Stimulated activated CD4-positive, alpha-beta T cell treated with anti-CD3 and anti-CD28 coated beads, Interleukin-12 subunit alpha, Interleukin-12 subunit beta, amount 100 ng/mL, for 48 hours (primary cell): ENCODE results near the gene MBD3L3.
A peak's percentile ranks its signal among the peaks of the same experiment; 100 is the strongest.
"Not testable (repeated sequence)": the region's sequence is repeated elsewhere in the genome, so short reads cannot be mapped to it uniquely, and the experiment has no call there.

ENCODE experiments used
- DNase-seq, 3 donors: peaks; one replicate each; pipeline ENCODE4 v3.0.0-alpha.2; 2020; ENCODE audit warnings: low read depth in 2 of 3, low spot score in 1 of 3

Gene MBD3L3

DNA sequence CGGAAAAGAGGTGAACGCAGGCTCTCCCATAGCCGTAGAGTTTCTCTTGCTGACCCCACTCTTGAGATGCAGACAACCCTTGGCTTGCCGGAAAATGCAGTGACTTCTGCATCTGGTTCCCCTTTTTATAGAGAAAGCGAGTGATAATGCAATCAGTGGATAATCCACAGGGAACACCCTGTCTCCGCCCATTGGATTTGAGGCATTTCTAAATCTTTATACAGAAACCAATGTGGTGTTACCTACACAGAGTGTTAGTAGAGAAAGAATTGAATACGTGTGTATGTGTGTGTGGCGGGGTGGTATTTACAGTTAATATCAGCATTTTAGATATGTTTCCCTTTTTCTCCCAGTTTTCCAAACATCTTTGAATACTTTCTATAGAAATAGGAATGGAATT, at the start of gene MBD3L3:
Gene MBD3L3, minus strand, starts transcription at position 101 of the 400 bp plus-strand sequence. Its CDS starts 71 bp downstream, at position 30.
- DNase-seq = not testable (repeated sequence)

DNA sequence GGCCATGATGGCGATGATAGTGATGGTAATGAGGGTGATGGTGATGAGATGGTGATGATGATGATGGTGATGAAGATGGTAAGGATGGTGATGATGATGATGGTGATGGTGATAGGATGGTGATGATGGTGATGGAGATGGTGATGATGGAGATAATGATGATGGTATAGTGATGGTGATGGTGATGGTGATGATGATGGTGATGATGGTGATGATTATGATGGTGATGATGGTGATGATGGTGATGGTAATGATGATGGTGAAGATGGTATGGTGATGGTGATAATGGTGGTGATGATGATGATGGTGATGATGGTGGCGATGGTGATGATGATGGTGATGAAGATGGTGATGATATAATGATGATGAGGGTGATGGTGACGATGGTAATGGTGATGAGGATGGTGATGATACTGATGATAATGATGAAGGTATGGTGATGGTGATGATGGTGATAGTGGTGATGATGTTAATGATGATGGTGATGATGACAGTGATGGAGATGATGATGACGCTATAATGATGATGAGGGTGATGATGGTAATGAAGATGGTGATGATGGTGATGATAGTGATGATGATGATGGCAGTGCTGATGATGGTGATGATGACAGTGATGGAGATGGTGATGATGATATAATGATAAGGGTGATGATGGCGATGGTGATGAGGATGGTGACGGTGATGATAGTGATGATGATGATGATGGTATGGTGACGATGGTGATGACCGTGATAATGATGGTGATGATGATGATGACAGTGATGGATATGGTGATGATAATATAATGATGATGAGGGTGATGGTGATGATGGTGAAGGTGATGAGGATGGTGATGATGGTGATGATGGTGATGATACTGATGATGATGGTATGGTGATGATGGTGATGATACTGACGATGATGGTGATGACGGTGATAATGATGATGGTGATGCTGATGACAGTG, 48.5 kb upstream of the MBD3L3 start:
- DNase-seq = no peak

DNA sequence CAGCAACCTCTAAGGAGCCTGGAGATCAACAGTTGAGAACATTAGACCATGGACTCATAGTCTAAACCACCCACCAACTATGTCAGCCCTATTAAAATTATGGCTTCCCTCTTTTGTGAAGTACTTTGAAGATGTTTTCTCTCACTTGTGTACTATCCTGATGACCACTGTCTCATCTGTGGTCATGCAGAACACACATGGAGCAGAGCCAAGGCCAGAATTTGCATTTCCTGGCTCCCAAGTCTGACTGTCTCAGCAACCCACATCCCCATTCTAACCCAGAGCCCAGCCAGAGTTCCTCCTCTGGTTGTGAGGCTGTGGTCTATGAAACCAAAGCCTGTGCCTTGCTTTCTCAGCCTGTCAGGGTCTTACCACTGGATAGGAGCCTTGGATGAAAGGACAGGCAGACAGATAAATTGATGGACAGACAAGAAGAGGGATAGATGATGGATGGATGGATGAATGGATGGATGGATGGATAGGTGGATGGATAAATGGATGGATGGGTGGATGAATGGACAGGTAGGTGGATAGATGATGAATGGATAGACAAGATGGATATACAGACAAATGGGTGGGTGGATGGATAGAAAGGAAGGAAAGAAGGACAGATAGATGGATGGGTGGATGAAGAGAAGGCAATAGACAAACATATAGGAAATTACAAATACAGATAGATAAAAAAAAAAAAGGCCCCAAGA, 46.4 kb upstream of the MBD3L3 start:
- DNase-seq = no peak

DNA sequence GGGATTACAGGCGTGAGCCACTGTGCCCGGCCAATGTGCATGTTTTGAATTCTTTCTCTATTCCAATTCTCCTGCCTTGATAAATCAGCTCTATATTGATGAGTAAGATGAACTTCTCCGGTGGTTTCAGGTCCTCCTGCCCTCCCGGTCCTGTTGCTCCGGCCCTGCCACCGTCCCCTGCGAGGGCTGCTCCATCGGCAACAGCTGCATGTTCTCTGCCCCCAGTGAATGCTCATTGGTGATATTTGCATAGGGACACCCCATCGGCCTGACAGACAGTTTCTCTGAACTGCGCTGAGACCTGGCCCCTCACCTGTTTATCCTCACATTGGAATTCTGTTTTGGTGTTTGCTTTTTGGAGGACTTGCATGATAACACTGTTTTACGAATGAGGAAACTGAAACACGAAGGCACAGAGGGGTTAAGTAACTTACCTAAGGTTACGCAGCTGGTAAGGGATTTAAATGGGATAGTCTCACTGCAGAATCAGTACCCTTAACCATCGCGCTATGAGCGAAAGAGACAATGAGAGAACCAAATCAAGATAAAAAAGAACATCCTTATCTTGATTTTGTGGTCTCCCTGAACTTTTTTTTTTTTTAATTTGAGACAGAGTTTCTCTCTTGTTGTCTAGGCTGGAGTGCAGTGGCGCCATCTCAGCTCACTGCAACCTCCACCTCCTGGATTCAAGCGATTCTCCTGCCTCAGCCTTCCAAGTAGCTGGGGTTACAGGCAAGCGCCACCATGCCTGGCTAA, 43.2 kb upstream of the MBD3L3 start:
- no peak for DNase-seq

DNA sequence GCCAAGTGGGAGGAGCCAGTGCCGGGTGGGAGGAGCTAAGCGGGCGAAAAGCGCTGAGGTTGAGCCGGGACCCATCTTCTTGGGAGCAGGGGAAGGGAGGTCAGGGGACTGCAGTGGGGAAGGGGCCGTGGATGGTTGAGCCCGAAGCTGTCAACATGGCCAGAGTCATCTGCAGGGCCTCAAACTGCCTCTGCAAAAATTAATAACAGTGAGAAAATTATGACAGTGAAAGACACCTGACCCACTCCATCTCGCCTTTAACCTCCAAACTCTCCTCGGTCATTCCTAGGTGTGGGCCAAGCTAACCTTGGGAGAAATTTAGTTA, 41.1 kb upstream of the MBD3L3 start:
- DNase-seq = peak in 1 of 3 donors; percentile 83

DNA sequence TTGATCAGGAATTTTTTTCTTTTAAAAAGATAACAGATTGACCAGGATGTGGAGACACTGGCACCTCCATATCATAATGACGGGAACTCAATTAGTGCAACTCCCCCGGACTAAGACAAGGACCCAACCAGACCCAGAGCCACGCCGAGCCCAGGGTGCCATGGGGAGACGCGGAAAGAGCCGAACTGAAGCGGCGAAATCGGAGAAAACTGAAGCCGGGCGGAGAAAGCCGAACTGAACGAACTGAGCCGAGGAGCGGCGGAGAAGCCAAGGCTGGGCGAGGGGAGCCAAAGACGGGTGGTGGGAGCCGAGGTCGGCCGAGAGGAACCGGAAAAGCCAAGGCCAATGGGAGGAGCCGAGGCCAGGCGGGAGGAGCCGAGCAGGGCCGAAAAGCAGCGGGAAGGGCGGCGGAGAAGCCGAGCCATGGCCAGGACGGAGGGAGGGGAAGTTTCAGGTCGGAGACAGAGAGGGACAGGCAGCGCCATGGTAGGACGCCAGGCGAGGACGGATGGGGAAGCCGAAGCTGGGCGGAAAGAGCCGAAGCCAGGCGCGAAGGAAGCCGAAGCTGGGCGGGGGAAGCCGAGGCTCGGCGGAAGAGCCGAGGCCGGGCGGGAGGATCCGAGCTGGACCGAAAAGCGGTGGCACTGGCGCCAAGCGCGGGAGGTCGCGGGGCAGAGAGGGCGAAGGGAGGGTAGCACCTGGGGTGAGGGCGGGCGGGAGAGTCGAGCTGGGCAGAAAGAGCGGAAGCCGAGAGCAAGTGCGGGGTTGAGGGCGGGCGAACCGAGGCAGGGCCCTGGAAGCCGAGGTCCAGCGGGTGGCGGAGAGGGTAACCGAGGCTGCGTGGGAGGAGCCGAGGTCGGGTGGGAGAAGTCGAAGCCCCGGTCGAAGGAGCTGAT, 40.5 kb upstream of the MBD3L3 start:
- peak; percentile 84 to 85 (median 85) for DNase-seq

DNA sequence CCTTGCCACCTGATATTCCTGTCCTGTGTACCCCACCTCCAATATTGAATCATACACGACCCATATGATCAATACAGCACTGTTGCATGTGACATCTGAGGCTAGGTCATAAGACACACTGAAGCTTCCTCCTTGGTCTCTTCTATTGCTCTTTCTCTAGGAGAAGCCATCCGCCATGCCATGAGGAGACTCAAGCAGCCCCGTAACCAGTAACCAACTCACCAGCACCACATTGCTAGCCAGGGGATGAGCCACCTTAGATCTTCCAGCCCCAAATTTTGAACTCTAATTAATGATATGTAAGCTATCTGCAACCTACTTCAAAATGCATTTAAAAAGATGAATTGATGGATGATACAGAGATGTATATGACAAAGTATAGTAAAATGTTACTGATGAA, 39.6 kb upstream of the MBD3L3 start:
- no peak for DNase-seq

DNA sequence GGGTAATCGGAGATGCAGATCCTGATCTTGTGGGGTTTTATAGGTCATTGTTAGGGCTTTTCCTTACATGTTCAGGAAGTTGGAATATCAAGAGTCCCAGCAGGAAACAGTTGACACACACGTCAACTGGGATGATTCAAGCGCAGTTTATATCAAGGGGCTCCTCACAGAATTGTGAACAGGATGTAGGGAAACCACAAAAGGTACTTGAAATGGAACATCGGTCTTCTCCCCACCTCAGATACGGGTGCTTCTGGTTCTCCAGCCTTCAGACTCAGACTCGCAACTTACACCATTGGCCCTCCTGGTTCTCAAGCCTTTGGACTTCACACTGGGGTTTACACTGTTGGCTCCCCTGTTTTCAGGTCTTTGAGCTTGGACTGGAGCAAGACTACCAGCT, 30.5 kb upstream of the MBD3L3 start:
- DNase-seq = no peak

DNA sequence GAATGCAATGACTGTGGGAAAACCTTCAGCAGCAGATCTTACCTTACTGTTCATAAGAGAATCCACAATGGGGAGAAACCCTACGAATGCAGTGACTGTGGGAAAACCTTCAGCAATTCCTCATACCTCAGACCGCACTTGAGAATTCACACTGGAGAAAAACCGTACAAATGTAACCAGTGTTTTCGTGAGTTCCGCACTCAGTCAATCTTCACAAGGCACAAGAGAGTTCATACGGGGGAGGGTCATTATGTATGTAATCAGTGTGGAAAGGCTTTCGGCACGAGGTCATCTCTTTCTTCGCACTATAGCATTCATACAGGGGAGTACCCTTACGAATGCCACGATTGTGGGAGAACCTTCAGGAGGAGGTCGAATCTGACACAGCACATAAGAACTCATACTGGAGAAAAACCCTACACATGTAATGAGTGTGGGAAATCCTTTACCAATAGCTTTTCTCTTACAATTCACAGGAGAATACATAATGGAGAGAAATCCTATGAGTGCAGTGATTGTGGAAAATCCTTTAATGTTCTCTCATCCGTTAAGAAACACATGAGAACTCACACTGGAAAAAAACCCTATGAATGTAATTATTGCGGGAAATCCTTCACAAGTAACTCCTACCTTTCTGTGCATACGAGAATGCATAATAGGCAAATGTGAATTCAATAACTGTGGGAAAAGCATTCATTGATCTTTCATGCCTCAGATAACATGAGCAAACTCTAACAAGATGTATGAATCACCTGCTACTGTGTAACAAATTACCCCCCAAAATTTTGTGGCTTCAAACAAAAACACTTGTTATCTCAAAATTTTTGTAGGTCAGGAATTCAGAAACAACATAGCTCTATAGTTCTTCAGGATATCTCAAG, 24.8 kb upstream of the MBD3L3 start:
- DNase-seq = no peak

DNA sequence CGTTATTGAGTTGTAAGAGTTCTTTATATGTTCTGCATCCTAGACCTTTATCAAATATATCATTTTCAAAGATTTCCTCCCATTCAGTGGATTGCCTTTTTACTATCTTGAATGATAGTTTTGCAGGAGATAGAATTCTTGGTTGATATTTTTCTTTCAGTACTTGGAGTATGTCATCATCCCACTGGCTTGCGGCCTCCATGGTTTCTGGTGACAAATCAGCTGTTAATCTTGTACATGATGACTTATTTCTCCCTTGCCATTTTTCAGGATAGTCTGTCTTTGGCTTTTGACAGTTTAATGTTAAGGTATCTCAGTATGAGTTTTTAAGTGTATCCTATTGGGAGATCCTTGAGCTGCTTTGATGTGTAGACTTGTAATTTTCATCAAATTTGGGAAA, 19.5 kb upstream of the MBD3L3 start:
- DNase-seq = no peak

DNA sequence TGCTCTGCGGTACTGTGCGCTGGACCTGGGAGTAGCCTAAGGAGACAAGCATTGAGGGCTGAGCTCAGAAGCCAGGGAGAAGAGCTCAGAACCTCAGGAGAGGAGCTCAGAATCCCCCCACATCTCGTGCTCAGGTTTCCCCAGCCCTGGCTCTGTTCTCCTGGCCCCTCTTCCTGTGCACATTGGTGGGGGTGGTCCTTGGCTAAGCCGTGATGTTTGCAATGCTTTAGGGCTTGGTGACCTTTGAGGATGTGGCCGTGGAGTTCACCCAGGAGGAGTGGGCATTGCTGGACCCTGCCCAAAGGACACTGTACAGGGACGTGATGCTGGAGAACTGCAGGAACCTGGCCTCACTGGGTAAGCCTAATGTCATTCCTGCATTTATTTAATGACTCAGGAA, 17.7 kb upstream of the MBD3L3 start:
- no peak for DNase-seq

DNA sequence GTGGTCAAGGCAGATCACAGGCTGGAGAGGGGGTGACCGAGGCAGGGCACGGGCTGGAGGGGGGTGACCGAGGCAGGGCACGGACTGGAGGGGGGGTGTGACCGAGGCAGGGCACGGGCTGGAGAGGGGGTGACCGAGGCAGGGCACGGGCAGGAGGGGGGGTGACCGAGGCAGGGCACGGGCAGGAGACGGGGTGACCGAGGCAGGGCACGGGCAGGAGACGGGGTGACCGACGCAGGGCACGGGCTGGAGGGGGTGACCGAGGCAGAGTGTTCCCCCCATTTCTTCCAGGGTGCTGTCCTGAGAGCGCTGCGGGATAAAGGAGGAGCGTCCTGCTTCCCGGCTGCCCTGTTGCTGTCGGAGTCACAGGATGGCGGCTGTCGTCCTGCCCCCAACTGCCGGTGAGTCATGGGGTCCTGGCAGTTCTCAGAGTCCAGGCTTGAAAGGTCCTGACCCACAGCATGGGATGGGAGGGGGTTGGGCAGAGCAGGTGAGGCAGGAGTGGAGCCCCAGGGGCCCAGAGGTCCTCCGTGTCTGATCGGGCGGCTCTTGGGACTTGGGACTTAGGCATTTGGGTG, 16.3 kb upstream of the MBD3L3 start:
- DNase-seq = no peak

DNA sequence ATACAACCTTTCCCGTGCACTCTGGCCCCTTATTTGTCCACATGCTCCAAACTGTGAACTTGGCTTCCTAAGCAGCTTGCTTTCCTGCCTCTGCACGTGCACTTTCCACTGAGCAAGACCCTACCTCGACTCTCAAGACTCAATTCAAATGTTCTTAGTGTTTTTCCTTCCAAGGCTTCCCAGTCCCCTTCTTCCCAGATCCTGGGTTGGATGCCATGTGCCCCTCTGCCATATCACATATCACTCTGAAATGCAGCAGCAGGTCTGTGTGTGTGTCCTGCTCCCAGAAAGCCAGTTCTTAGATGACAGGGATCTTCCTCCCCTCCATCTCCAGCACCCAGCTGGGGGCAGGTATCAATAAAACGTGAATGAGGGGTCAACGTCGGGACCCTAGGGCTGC, 14.1 kb upstream of the MBD3L3 start:
- DNase-seq = no peak

DNA sequence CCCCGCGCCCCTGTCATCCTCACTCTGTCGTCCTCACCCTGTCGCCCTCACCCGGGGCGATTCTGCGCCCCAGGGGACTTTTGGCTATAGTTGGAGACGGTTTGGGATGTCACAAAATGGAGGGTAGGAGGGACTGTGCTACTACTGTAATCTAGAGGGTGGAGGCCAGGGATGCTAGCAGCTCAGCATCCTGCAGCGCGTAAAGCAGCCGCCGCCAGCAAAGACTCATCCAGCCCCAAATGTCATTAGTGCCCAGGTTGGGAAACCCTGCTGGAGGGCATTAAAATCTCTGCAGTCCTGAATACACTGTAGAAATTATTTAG, 11.4 kb upstream of the MBD3L3 start:
- DNase-seq = no peak

DNA sequence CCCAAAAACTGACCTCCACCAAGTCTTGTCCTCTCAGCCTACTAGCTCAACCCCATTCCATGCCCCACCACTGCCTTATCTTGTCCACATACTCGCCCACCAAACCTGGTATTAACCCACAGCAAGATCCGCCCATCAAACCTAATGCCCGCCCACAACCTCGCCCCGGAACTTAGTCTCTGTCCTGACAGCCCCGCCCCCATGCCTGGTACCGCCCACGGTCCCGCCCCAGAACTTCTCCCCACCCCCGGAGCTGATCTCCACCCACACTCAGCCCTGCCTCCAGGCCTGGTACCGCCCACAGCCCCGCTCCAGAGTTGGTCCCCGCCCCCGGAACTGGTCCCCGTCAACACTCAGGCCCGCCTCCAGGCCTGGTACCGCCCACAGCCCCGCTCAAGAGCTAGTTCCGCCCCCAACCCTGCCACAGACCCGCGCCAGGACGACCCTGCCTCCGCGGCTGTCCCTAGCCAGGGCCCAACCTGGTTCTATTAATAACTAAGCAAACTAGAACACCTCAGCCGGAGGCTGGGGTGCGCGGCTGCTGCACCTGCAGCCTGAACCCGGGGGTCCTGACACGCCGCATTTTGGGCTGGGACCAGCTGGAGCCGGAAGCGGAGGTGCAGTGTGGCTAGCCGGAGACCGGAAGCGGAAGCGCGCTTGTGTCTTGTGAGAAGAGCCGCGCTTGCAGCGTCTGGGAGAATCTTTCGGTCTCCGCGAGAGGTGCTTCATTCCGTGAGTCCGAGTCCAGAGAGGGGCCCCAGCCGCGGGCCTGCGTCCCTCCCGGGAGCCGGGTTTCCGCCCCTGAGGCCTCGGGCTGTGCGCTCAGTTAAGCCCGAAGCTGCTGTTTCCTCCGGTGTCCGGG, 10.8 kb upstream of the MBD3L3 start, which contains the start of gene ZNF557:
Gene ZNF557, plus strand, starts transcription at position 662 of the 862 bp plus-strand sequence. CDS start 5,372 bp downstream, outside the sequence.
- peak; percentile 98 to 99 (median 99) for DNase-seq

DNA sequence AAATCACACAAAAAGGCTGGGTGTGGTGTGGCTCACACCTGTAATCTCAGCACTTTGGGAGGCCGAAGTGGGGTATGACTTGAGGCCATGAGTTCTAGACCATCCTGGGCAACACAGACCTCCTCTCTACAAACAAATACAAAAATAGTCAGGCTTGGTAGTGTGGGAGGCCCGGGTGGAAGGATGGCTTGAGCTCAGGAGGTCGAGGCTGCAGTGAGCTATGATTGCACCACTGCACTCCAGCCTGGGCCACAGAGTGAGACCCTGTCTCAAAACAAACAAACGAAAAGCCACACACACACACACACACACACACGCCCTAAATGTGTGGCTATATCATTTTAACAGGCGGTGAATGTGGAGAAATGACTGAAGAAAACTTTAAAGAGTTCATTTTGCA, 10.1 kb upstream of the MBD3L3 start:
- no peak for DNase-seq

DNA sequence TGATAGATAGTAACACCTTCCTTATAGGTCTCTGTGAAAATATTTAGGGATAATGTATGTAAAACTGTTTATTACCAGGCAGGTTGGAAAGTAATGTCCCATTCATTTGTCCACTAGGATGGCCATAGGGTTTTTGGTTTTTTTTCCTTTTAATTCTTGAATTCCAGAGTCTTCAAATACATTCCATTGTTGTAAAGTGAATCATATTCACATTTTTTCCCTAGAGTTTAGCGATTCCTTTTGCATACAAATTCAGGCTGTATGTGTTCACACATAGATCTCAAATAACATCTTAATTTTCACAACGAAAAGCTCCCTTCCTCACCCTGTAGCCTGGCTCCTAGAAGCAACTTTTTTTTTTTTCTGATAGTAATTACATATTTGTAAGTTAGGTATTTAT, 9.2 kb upstream of the MBD3L3 start:
- no peak for DNase-seq

DNA sequence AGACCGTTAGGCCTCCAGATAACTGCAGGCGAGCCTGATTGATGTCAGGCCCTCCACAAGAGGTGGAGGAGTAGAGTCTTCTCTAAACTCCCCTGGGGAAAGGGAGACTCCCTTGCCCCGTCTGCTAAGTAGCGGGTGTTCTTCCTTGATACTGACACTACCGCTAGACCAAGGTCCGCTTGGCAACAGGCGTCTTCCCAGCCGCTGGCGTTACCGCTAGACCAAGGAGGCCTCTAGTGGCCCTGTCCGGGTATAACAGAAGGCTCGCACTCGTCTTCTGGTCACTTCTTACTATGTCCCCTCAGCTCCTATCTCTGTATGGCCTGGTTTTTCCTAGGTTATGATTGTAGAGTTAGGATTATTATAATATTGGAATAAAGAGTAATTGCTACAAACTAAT, 8.6 kb upstream of the MBD3L3 start:
- not testable (repeated sequence) for DNase-seq
